HG03064 (cell line): ENCODE measurements around the gene FBXL19.

Source experiments
- ATAC-seq: cut with Tn5 transposase; IDR thresholded peaks from one replicate; pipeline ENCODE4 v1.9.1; 2021; ENCODE audit warnings: low read depth; ENCODE audit not compliant: unreplicated experiment

FBXL19 gene

DNA sequence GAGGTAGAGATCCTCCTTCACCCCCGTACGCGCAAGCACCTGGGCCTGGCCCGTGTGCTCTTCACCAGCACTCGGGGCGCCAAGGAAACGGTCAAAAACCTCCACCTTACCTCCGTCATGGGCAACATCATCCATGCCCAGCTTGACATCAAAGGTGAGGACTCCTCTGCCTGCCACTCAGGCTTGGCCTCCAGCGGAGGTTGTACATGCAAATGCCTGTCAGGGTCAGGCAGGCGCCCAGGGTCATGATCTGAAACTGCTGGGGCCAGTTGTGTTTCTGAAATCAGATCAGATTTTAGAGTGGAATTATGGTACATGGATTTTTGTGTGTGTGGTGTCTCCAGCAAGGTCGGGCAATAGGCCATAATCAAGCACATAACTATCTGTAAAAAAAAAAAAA is 38.0 kb downstream of the FBXL19 start:
- no peak for ATAC-seq

DNA sequence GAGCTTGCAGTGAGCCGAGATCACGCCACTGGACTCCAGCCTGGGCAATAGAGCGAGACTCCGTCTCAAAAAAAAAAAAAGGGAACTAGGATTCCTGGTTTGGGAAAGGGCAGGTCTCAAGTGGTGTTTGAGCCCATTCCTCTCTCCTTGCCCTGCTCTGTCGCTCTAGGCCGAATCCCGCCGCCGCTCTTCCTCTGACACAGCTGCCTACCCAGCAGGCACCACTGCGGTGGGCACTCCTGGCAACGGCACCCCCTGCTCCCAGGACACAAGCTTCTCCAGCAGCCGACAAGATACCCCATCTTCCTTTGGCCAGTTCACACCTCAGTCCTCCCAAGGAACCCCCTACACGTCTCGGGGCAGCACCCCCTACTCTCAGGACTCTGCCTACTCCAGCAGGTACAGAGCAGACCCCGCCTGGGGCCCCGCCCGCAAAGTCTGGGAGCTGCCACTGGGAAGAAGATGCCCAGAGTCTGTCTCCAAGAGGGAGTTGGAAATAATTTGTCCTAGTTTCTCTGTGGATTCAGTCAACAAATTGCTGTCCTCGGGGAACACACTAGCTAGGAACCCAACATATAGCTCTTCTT is 40.6 kb downstream of the FBXL19 start:
- ATAC-seq = no peak

DNA sequence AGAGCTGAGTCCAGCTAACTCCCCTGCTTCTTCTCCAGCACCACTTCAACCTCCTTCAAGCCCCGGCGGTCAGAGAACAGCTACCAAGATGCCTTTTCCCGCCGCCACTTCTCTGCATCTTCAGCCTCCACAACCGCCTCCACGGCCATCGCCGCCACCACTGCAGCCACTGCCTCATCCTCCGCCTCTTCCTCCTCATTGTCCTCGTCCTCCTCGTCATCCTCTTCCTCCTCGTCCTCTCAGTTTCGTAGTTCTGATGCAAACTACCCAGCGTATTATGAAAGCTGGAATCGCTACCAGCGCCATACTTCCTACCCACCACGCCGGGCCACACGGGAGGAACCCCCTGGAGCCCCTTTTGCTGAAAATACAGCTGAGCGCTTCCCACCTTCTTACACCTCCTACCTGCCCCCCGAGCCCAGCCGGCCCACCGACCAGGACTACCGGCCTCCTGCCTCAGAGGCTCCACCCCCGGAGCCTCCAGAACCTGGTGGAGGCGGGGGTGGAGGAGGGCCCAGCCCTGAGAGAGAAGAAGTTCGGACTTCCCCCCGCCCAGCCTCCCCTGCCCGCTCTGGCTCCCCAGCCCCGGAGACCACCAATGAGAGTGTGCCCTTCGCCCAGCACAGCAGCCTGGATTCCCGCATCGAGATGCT is 41.3 kb downstream of the FBXL19 start:
- no peak for ATAC-seq

DNA sequence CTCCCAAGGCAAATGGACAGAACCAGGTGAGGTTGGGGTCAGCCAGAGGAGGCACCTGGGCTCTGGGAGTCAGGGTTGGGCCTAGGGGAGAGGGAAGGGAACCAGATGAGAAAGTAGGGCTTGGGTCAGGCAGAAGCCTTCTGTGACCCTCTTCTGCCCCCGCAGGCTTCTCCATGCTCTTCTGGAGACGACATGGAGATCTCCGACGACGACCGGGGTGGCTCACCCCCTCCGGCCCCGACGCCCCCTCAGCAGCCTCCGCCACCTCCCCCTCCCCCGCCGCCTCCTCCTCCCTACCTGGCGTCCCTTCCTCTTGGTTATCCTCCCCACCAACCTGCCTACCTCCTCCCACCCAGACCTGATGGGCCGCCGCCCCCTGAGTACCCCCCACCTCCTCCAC is 42.1 kb downstream of the FBXL19 start:
- no peak for ATAC-seq

DNA sequence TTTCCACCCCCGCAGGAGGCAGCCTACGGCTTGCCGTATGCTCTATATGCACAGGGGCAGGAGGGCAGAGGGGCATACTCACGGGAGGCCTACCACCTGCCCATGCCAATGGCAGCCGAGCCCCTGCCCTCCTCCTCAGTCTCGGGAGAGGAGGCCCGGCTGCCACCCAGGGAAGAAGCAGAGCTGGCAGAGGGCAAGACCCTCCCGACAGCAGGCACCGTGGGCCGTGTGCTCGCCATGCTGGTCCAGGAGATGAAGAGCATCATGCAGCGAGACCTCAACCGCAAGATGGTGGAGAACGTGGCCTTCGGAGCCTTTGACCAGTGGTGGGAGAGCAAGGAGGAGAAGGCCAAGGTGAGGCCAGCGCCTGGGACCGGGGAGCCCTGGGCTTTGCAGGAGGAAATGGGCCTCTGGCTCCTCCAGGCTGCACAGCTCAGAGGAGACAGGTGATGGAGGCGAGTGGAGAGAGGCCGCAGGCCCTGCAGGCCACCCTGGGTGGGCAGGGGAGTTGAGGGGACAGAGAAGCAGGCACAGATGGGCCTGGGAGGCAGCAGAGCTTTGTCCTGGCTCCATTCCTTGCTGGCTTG is 42.8 kb downstream of the FBXL19 start:
- ATAC-seq = no peak

DNA sequence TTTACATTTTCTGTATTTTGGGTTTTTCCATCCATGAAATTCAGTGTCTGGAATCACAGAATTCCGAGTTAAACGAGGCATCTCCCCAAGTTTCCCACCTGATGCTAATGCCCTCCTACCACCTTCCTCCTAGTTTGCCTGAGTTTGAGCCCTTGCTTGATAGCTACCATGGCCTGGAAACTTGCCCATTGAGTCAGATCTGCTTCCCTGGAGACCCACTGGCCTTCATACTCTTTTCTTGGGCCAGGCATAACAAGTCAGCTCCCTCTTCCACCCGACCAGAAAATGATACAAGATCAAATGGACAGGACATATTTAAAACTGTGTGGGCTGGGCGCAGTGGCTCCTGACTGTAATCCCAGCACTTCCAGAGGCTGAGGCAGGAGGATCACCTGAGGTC is 44.4 kb downstream of the FBXL19 start:
- no peak for ATAC-seq

DNA sequence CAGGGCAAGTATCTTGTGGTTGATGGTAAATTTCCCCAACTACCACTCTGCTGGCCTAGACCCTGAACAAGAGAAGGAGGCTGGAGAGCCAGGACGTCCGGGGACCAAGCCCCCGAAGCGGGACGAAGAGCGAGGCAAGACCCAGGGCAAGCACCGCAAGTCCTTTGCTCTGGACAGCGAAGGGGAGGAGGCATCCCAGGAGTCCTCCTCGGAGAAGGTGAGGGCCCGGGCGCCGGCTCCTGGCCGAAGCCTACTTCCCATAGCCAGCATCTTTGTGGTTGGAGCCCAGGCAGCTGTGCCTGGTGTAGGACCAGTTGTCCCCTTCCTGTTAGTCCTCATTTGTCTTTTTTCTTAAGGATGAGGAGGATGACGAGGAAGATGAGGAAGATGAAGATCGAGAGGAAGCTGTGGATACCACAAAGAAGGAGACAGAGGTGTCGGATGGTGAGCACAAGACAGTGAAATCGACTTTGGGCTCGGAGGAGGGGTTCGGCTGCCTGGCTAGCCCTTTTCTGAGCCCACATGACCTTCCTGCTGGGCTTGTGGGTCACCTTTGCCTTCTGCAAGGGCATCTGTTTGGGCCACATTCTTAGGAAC is 46.0 kb downstream of the FBXL19 start:
- no peak for ATAC-seq

DNA sequence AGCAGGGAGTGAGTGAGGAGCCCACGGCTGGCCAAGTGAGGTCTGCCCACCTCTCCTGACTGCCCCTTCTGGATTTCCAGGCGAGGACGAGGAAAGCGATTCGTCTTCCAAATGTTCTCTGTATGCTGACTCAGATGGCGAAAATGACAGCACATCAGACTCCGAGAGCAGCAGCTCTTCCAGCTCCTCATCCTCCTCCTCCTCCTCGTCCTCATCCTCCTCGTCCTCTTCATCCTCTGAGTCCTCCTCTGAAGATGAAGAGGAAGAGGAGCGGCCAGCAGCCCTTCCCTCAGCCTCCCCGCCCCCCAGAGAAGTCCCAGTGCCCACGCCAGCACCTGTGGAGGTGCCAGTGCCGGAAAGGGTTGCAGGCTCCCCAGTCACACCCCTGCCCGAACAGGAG is 47.9 kb downstream of the FBXL19 start:
- no peak for ATAC-seq

DNA sequence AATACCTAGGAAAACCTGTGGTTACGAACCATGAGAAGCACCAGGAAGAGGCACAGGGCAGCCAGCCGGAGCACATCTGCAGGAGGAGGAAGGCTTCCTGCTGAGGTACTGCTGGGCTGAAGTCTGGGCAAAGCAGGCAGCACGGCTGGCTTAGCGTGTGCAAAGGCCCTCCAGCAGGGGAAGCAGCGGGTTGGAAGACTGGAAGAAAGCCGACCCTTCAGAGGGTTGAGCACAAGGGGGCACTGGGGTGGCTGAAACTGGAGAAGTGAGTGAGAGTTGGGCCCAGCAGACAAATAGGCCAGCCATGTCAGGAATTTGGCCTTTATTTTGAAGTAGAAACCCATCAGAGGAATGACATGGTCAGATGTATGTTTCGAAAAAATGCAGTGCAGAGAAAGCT is 49.5 kb downstream of the FBXL19 start:
- ATAC-seq = no peak

DNA sequence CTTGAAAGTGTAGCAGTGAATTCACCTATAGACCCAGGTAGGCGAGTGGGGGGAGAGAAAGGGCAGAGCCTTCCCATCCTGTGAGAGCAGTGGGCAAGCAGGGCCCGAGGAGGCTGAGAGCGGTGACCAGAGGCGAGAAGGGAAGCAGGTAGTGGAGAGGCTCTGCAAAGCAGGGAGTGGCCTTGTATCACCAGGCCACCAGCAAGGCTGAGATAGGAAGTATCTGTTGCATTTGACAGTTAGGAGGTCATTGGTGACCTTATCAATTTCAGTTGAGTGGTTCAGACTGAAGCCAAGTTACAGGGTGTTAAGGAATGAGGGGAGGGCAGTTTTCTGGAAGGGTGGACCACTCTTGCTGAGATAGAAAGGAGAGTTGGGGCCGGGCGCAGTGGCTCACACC is 51.0 kb downstream of the FBXL19 start:
- no peak for ATAC-seq

DNA sequence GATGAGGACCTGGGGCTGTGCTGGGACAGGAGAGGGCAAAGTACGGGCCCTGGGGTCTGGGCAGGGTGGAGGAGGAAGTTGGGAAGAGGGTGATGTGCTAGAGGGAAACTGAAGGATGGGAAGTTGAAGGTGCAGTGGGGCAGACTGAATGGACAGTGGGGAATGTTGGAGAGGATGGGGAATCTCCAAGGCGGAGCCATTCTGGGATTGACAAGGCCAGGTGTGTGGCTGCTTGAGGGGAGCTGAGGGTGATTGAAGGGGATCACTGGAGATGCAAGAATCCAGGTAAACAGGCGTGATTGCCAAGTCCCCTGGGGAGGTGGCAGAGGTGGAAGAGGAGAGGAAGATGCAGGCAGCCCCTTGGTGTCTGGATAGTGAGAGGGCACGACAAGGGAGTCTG is 53.1 kb downstream of the FBXL19 start:
- ATAC-seq = no peak

DNA sequence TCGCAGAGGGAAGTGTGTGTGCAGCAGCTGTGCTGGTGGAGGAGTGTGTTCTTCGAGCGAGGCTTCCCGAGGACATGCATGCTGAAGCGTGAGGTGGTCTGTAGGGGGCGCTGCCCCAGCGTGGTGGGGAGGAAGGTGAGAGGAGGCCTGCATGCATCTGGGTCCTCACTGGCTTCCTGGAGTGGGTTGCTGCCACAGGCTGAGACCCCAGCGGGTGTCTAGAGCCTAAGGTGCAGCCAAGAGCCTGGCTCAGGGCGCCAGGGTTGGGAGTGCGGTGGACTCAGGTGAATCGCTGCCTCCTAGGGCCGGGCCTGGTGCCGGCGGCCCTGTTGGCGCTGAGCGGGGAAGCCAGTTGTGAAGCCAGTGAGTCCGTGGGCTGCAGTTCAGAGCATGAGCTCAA is 54.1 kb downstream of the FBXL19 start:
- no peak for ATAC-seq

DNA sequence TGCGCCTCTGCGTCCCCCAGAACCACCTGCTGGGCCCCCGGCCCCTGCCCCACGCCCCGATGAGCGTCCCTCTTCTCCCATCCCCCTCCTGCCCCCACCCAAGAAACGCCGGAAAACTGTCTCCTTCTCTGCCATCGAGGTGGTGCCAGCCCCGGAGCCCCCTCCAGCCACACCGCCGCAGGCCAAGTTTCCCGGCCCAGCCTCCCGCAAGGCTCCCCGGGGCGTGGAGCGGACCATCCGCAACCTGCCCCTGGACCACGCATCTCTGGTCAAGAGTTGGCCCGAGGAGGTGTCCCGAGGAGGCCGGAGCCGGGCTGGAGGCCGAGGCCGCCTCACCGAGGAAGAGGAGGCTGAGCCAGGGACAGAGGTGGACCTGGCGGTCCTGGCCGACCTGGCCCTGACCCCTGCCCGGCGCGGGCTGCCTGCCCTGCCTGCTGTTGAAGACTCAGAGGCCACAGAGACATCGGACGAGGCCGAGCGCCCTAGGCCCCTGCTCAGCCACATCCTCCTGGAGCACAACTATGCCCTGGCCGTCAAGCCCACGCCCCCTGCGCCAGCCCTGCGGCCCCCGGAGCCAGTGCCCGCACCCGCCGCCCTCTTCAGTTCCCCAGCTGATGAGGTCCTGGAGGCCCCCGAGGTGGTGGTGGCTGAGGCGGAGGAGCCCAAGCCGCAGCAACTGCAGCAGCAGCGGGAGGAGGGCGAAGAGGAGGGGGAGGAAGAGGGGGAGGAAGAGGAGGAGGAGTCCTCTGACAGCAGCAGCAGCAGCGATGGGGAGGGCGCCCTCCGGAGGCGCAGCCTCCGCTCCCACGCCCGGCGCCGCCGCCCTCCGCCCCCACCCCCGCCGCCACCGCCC is 56.0 kb downstream of the FBXL19 start:
- ATAC-seq = no peak

DNA sequence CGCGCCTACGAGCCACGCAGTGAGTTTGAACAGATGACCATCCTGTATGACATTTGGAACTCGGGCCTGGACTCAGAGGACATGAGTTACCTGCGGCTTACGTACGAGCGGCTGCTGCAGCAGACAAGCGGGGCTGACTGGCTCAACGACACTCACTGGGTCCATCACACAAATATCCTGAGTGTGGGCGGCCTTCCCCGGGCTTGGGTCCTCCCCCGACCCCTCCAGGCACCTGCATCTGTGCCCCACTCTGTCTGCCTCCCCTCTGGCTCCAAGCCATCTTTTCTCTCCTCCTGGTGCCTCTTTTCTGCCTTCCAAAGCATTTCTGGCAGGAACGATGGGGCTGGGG is 56.6 kb downstream of the FBXL19 start:
- ATAC-seq = no peak

DNA sequence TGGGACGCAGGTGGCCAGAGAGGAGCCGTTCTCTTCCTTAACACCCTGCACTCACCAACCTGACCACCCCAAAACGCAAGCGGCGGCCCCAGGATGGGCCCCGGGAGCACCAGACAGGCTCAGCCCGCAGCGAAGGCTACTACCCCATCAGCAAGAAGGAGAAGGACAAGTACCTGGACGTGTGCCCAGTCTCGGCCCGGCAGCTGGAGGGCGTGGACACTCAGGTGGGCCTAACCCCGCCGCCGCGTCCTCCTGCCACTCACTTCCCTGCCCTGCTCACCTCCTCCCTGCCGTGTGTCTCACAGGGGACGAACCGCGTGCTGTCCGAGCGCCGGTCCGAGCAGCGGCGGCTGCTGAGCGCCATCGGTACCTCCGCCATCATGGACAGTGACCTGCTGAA is 57.1 kb downstream of the FBXL19 start:
- ATAC-seq = no peak

DNA sequence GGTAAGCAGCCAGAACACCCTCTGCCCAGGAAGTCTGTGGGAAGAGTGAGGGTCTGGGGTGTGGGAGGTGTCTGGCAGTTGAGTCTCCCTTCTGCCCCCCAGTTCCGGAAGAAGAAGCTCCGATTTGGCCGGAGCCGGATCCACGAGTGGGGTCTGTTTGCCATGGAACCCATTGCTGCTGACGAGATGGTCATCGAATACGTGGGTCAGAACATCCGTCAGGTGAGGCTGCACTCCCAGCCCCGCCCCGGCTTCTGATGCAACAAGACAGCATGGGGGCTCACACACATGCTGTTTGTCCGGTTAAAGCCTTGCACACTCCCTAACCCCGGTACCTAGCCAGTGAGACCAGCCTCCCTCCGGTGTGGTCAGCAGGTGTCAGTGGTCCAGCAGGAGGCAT is 57.6 kb downstream of the FBXL19 start:
- ATAC-seq = no peak

DNA sequence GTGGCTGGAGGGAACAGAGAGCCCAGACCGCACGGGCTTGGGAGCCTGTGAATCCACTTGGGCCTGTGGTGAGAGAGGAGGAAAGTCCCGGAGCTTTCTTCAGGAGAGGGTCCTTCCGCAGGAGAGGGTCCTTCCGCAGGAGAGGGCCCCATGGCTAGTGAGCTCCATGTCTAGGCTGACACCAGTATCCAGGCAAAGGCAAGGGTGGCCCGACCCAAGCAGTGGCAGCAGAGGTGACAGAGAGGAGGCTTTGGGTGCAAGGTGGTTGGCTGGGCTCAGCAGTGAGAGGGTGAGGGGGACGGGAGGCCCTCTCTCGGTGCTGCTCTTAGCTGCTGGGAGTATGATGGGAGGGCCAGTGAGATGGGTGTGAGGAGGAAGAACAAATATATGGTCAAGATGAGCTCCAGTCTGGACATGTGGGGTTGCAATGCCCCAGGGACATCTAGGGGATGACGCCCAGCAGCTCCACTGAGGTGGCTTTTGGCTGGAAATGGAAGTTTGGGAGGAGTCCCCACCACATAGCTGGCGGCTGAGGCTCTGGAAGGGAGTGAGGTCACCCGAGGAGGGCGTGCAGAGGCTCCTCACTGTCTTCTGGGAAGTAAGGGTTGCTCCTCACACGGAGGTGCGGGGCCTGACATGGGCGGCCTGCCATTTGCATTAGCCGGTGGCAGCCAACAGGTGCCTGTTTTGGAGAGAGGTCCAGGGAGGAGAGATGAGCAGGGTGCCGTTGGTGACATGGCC is 59.3 kb downstream of the FBXL19 start:
- ATAC-seq = no peak

DNA sequence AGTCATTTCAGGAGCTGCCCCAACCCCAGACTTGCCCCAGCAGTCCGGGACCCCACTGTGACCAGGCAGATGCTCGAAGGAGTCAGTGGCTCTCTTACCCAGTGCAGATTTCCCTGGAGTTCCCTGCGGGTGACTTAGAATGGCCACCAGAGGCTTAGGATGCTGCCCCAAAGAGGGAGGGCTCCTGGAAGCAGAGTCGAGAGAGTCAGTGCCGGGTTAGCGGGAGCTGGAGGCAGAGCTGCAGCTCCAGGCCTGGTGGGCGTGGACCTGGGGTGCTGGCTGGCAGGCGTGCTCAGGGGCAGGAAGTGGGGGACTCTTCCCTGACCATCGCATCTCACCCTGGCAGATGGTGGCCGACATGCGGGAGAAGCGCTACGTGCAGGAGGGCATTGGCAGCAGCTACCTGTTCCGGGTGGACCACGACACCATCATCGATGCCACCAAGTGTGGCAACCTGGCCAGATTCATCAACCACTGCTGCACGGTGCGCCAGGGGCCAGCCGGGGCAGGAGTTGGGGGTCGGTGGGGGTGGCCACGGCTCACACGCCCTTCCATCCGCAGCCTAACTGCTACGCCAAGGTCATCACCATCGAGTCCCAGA is 60.0 kb downstream of the FBXL19 start:
- no peak for ATAC-seq

DNA sequence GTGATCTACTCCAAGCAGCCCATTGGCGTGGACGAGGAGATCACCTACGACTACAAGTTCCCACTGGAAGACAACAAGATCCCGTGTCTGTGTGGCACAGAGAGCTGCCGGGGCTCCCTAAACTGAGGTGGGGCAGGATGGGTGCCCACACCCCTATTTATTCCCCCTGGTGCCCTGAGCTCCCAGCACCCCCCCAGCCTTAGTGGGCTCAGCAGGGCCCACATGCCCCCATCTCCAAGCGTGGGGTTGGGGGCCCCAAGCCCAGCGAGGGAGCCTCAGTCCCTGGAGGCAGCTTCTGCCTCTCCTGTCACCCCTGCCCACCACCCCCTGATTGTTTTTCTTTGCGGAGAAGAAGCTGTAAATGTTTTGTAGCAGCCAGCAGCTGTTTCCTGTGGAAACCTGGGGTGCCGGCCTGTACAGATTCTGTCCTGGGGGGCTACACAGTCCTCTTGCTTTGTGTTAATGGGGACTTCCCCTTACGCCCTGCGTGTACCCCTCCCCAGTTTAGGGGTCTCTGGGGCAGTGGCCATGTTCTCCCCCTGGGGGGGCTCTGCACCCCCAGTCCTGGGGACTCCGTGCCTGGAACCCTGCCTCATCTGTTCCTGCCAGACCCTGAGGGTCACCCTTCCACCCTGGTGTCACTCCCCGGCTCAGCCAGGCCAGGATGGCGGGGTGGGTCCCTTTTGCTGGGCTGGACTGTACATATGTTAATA is 60.7 kb downstream of the FBXL19 start:
- no peak for ATAC-seq
